OCI-M1 (cell line): ENCODE results near the gene SLC48A1.

Experiments
- DNase-seq: peaks from one replicate; lab custom pipeline; 2025; lab: John Stamatoyannopoulos, UW

Gene SLC48A1

DNA sequence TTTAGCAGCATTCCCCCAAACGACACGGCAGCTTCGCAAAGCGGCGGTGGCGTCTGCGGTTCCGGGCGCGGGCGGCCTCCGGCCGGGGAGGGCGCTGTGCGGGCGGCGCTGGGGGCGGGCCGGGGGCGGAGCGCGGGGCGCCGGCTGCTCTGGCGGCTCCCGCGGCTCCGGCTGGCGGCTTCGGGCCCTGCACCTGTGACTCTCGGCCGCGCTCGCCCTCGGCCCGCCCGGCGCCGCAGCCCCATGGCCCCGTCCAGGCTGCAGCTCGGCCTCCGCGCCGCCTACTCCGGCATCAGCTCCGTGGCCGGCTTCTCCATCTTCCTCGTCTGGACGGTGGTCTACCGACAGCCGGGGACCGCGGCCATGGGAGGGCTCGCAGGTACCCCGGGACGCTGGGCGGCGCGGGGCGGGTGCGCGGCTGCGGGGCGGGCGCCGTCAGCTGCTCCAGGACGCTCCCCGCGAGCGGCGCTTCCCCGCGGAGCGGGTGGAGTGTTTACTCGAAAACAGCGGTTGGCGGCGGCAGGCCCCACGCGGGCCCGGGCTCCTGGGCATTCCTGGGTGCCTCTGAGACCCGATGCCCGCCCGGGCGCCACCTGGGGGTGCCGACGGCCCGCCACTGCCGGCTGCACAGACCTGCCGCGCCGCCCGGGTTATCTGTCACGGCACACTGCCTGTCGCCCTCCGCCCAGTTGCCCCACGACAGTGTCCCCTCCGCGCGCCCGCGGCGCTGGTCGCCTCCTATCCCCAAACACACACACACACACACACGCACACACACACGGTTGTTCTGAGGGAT is at the start of gene SLC48A1:
SLC48A1 (plus strand) TSS at position 177 of the 796 bp plus-strand sequence; CDS start at position 244, 67 bp downstream.
- DNase-seq = peak; percentile 83

DNA sequence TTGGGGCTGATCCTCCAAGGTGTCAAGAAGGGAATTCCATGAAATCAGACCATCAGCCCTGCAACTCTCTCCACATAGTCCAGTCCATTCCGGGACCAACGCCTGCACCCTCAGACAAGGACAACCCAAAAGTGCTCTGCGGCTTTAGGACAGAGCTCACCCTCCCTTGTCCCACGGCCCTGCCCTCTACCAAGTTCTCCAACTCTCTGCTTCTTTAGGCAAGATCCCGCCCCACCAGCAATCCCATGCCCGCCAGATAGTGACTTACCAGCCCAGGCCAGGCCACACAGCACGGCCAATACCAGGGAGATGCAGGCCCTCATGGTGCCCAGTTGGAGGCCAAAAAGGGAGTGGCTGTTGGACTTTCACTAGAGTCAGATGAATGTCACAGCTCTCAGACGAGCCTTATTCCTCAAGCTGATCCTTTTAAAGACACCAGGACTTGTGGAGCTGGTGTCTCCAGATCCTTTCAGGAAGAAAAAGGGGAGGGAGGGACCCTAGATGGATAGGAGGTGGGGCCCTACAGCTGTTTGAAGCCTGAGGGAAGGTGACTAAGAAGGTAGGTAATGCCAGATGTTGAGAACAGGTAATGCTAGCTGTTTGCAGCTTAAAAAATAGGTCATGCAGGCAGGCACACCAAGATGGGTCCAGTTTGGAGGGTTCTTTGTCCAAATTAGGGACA is 47.8 kb upstream of the SLC48A1 start, which contains the start of gene ENDOU:
ENDOU (minus strand) TSS at position 400 of the 682 bp plus-strand sequence; CDS start at position 323, 77 bp downstream.
- DNase-seq = no peak

DNA sequence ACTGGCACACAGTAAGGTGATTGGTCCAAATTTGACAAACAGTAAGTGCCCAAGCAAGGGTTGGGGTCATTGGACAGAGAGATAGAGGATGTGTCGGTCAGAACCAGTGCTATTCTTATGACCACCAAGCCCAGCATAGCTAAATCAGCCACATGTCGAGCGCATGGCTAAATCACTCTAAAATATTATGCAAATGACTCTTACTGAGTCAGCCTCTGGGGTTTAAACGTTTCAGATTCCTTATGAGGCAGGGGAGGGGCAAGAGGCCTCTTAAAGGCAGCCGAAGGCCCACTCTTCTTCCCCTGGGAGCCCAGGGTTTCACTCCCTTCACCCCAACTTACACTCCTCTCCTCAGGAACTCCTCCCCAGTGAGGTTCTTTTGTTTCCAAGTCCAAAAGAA is 47.1 kb upstream of the SLC48A1 start:
- no peak for DNase-seq

DNA sequence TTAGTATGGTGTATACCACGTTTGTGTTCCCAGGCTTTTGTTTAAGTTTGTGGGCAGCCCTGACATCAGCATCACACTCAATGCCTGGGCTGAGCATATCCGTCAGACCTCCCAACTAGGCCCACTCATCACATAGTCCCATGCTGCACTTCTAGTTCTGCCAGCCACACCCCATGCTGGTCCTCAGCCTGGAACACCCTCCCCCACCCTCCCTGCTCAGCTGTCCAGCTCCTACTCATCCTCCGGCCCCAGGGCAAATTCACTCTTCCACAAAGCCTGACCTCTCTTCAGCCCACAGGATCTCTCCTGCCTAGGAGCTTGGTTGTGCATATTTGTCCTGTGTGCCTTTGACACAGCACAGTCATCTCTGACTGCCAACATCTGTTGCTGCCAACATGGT is 43.8 kb upstream of the SLC48A1 start:
- DNase-seq = no peak

DNA sequence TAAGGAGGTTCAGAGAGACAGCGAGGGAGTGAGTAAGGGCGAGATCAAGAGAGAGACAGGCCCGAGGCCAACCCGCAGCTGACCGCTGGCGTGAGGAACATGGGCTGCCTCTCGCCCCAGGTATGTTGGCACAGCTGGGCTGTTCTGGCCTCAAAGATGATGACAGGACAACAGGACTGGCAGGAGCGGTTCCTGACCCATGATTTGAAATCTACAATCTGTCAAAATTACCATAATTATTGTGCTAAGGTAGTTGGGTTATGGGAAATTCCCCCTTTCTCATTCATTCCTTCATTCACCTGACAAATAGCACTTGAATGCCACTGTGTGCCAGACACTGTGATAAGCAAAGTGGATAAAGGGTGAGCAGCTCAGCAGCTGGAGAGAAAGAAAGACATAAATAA is 42.7 kb upstream of the SLC48A1 start:
- peak; percentile 44 for DNase-seq

DNA sequence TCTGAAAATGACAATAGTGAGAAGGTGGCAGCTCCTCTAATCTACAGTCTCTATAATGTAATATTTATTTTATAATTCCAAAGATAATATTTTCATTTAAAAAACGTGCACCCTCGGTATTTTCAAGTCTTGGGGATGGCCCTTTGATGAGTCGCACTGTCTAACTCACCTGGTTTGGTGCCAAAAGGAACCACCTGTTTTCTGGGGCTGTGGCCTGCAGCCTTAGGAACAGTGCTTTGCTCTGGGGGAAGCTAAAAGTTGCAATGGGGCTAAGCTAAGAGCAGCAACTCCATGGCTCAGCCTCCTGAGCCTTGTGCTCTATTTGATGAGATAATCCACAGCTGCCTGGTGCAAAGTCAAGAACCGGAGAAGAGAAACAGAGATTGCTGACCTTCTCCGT is 41.3 kb upstream of the SLC48A1 start:
- DNase-seq = no peak

DNA sequence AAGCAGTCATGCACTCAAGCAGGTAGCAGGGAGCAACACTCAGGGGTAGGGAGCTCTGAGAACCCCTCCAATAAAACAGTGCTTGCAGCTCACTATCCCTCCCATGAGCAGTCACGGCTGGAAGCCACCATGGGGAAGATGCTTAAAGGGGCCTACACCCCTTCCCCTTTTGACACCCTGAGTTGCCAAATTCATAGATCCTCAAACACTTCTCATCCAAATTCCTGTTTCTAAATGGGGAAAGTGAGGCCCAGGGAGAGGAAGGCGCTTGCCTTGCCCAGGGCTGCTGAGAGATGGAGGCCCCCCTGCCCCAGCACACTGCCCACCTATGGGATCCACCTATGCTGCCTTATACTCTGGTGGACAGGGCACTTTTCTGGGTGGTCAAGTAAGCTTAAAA is 40.5 kb upstream of the SLC48A1 start:
- DNase-seq = no peak

DNA sequence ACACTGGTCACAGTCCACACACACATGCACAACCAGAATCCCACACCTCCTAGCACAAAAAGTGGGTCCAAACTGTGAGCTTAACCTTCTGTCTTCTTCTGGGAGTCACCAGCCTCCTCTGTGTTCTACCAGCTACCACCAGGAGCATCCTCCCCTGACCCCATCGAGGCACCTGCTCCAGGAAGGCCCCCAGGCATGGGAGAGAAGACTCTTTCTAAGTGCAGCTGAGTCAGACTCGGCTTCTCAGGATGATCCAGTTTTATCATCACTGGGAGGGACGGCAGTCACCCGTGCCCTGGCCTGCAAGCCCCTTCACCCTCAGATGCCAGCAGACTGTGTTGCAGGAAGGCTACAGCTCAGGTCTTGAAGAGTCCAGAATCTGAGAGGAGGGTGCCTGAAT is 39.9 kb upstream of the SLC48A1 start:
- no peak for DNase-seq

DNA sequence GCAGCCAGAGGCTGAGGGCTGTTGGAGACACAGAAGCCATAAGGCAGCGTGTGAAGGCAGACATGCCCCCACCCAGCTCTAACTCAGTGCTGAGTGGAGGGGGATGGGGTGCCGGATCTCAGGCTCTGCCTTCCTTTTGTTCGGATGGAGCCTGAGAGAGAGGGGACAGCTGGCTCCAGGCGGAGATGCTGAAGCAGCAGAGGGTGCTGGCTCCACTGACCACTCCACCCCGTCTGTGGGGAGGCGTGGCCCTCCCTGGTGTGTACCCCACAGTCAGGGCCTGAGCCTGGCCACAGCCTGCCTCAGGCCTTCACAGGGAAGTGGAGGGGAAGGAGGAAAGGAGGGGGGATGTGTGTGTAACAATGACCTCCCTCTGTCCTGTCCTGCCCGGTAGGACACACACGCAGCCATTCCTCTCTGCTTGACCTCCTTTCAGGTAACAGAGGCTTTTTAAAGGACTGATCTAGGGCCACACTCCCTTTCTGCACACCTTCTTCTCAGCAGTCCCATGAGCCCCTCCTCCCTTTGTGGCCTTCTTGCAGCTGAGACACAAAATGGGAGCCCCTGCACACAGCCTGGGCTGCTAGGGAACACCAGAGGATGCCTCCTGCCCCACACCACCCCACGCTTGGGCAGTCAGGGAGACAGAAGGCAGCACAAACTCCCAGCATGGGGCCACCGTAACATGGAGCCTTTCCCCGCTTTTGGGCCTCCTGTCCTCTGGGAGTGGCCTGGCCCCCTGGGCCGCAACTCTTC is 38.1 kb upstream of the SLC48A1 start:
- DNase-seq = no peak

DNA sequence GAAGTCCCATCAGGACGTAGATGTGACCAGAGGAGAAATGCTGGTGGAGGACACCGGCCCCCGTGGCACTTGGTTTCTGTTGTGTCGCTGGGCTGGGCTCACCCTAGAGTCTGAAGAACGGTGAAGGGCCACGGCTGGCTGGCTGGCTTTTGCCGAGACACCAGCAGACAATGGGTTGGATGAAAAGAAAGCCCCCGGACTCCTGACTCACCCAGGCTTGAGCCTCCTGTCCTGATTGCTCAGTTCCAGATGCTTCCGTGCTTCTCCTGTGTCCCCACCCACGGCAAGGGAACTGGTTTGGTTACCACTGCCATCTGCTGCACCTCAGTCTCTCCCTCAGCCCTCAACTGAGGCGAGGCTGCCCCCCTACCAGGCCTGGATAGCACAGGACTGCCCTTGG is 37.4 kb upstream of the SLC48A1 start:
- no peak for DNase-seq

DNA sequence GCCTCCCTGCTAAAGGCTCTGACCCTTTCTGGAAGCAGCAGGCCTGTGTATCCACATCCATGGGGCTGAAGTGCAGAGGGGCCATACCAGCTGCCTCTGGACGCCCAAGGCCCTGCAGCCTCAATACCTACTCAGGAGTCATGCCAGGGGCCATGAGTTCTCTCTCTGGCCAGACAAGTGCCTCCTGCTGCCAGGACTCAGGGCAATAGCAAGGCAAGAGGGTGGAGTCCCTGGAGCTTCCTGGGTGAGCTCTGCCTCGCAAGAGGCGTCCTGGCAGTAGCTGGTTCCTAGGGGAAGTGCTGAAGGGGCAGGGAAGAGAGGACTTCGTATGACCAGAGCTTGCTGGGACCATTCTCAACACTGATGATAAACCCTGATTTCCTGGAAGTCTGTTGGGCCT is 36.8 kb upstream of the SLC48A1 start:
- no peak for DNase-seq

DNA sequence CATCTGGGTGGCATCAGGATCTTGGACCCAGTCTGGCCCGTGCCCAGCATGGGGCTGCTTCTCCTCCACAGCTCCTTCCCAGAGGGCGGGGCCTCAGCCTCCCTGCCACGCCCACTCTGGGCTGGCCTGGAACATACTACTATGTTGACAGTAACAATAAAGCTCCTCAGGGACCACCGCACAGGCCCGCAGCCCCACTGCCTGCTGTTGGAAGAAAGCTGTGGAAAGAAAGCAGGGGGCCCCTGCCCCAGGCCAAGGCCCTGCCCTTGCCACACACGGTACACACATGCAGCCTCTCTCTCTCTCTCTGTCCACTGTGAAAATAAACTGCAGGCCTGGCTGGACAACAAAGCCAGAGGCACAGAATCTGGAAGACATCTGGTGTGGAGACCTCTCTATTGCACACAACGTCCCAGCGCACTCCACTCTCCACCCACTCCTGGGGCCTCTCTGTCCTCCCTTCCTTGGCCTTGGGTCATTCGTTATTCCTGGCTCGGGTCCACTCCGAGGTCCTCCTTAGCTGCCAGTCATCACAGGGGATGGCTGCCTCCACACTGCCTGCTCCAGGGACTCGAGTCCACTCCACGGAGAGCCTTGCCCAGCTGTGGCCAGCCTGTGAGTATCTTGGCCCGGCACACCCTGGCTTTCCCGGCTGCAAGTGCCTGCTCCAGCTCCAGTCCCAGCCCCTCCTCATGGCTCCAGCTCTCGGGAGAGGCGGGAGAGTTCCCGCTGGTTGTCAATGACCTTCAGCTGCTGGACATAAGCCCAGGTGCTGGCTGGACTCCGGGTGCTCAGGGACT is 36.0 kb upstream of the SLC48A1 start:
- no peak for DNase-seq

DNA sequence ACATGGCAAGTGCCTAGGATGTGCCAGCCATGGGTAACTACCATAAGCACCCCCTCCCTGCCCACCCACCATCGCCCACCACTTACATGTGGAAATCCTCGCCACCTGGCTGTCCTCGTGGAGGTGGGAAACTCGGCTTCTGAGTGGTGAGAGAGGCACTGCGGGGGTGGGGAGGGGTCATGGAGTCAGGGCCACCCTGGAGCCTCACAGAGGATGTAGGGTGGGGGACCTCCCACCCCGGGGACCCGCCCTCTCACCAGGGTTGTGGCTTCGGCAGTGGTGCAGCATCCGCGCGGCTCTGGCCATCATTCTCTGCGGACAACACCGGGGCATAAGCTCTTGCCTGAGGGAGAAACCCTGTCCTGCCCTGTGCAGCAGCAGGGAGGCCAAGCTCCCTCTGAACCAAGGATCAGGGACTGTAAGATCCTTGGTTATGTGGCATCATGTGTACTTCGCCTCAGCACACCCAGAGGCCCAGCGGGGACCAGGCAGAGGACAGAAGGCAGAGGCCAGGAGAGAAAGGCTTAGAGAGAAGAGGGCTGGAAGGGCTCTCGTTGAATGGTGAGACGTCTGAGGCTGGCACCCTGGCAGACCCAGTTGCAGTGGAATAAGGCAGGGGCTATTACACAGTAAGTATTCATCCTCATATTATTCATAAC is 35.0 kb upstream of the SLC48A1 start:
- DNase-seq = no peak

DNA sequence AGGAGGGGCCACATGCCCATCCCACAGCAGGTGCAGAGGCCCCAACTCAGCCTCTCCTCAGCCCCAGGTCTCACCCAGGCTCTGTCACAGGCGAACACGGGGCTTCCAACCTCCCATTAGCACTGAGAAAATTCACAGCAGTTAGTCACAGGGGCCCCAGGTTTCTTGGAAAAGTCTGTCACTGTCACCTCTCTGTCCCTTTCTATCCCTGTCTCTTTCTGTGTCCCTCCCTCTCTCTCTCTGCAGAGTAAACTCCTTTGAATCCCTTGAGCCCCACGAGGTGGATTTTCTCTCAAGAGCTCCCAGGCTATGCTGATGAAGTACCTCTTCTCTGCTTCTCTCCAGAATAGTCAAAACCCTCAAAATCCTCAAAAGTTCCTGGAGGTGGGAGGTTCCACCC is 33.7 kb upstream of the SLC48A1 start:
- DNase-seq = no peak

DNA sequence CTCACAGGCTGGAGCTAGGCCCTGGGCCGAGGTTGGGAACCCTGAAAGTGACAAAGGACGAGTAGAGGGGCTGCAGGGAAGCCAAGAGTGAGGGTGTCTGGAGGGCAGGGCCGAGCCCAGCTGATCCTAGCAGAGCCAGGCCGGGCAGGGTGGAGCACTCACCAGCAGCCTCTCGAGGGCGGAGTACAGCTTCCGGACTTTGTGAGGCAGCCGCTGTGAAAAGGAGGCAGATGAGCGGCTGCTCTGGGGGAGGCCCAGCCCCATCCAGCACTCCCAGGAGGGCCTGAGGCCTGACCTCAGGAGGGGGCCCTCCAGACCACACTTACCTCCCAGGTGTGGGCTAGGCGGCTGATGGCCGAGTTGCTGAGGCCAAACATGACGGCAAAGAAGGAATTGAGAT is 33.1 kb upstream of the SLC48A1 start:
- DNase-seq = no peak

DNA sequence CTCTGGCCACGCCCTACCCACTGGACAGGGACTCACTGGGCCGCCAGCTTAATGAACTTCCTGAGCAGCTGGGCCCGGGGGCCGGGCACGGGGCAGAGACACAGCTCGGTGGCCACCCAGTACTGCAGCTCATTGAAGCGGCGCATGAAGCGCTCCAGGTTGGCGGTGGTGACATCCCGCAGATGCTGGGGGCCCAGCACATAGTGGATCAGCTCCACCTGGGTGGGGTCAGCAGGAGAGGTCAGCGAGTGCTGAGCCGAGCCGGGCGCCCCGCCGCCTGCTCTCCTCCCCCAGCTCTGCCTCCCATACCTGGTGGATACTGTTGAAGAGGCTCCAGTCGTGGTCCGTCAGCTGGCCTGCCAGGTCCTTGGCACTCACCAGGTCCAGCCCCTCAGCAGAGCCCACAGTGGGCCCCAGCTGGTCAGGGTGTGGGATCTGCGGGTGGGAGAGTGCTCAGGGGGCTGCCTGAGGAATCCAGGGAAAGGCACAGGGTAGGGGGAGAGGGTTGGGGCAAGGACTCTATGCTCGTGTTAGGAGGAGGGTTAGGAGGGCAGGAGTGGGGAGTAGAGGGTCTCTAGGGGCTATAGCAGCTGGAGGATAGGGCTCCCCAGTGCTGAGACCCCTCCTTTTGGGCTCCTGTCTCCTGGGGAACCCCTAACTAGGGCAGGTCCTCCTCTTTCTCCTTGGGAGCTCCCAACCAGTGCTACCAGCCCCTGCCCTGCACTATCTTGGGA is 32.3 kb upstream of the SLC48A1 start:
- no peak for DNase-seq

DNA sequence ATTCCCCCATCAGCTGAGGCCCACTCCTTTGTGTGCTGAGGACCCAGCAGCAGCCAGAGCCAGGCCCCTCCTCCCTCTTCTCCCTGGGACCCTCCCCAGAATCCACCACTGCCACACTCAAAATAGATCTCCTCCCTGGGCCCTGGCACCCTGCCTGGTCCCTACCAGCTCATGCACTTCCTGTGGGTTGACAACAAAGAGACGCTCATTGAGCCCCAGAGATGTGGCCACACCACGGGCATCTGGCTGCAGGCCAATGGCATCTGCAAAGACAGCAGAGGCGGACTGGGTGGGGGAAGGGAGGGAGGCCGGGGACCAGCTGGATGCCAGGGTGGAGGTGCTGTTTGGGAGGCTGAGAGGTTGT is 31.7 kb upstream of the SLC48A1 start:
- DNase-seq = peak; percentile 17

DNA sequence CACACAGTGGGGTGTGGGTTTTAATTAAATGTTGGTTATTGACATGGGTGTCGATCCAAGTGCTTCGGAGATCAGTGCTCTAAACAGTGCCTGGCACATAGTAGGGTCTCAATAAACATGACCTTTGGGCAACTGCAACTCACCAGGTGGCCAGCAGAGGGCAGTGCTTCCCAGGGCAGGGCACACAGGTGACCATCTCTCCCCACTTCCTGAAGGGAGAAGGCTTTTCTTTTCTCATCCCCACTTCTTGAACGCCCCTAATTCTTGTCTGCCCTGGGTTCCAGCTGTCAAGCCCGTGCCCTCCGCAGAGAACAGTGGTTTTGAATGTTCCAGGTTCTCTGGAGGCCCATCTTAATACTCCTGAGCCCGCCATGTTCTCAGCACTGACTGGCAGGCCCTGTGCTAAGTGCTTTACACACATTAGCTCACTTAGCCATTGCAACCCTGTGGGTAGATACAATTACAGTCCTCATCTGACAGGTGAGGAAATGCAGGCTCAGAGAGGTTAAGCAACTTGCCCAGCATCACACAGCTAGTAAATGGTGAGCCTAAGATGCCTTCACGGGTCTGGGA is 30.7 kb upstream of the SLC48A1 start:
- DNase-seq = peak; percentile 66

DNA sequence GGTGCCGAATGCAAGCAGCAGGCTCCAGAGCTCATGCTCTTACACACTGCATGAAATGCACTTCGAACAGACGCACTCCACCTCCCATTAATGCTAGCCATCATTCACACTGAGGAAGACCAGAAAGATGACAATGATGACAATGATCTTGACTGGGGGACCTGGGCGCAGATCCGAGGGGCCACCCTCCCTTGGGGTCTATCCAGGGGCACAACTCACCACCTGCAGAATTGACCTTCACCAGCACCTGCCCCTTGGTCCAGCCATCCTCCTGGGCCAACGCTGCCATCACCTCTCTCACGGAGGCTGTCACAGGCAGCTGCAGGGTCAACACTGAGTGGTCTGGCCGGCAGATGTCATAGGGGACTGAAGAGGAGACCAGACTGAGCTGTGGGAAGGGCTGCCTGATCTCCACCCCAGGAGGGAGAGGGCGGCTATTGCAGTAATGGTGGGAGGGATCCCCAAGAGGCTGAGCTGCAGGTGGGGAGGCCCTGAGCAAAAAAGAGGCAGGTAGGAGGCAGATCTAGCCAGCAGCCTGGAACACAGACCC is 29.7 kb upstream of the SLC48A1 start:
- no peak for DNase-seq

DNA sequence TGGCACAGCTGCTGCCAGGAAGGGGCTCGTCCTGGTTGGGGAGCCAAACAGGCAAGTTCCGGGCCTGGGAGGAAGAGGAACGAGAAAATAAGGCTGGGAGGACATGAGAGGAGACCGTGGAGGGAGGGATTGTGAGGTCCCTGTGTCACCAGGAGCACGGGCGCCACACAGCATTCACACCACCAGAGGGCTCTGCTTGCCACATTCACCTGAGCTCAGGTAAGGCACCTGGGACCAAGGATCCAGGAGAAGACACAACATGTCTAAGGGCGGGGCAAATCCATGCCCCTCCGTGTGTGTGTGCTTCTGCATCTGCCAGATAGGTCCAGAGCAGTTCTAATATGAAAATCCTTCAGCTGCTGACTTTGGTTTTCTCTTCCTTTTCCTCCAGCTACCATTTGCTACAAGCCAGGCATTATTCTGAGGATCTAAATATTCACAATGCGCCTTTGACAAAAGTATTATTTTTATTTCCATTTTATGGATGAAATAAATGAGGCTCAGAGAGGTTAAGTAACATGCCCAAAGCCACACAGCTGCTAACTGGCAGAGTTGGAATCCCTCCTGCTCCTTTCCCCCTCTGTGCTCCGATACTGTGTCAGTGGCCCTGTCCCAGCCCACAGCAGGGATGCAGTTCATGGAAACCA is 28.9 kb upstream of the SLC48A1 start:
- peak; percentile 20 for DNase-seq
